ENCODE data around the gene DNAI1.

The DNAI1 gene

DNA sequence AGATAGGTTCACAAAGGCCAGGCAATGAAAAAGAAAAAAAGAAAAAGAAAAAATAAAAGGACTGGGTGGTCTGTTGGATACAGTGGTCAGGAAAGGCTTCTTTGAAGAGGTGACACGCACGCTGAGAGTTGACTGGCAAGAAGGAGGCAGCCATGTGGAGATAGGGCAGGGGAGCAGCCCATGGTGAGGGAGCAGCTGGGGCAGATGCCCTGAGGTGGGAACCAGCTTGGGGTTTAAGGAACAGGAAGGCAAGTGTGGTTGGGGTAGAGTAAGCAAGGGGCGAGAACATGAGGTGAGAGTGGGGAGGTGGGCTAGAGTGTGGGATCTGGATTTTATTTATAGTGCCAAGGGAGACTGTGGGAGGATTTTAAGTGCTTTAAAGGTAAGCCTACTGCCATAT is 57.4 kb downstream of the DNAI1 start:
- H3K79me1 ChIP-seq (replicated peaks; ENCODE audit: low read length, poor library complexity, severe bottlenecking): no peaks in the 10 kb centered on the region
- no peak overlapping the region for H4K8ac ChIP-seq (ENCODE audit: low read length)
- no peak overlapping the region for H3K23ac ChIP-seq (ENCODE audit: low read length in 2 of 2)
- no peaks in the 10 kb centered on the region for H3K36me3 ChIP-seq (ENCODE audit: control insufficient read depth in 1 of 2, insufficient read depth in 2 of 2, low read depth in 1 of 2, low read length in 2 of 2)
- no peak overlapping the region for H2BK15ac ChIP-seq (ENCODE audit: low read depth, poor library complexity, severe bottlenecking)
- H3K9ac ChIP-seq (ENCODE audit: low read length): no peak overlapping the region
- H2BK120ac ChIP-seq (ENCODE audit: low read depth, low read length): no peak overlapping the region
- H2AFZ ChIP-seq (ENCODE audit: low read depth, low read length): no peak overlapping the region
- no peak overlapping the region for H3K4me3 ChIP-seq (ENCODE audit: insufficient read depth in 1 of 2, low read depth in 1 of 2, low read length in 2 of 2)
- no peak overlapping the region for H3K27ac ChIP-seq (ENCODE audit: low read length, poor library complexity, severe bottlenecking)
- H3K4me2 ChIP-seq (ENCODE audit: low read length, poor library complexity, severe bottlenecking): no peak overlapping the region
- no peak overlapping the region for H2BK5ac ChIP-seq (ENCODE audit: low read depth, low read length, poor library complexity, severe bottlenecking)
- no peaks in the 10 kb centered on the region for H3K9me3 ChIP-seq (ENCODE audit: control insufficient read depth, low read length)
- H3K18ac ChIP-seq (ENCODE audit: low read depth in 1 of 2, low read length in 2 of 2): no peak overlapping the region
- H3K14ac ChIP-seq (ENCODE audit: low read length in 2 of 2): no peak overlapping the region
- H3K4ac ChIP-seq (ENCODE audit: low read depth in 1 of 2, low read length in 2 of 2): no peak overlapping the region
- peaks cover 36 to 77% of the 10 kb centered on the region in 2 experiments for H3K27me3 ChIP-seq (ENCODE audit: control insufficient read depth in 1 of 2, insufficient read depth in 1 of 2, low read length in 2 of 2)
- no peak overlapping the region for H2AK5ac ChIP-seq (ENCODE audit: low read length, severe bottlenecking)
- DNase-seq: no peak
- H4K91ac ChIP-seq (ENCODE audit: low read length): no peak overlapping the region
- no peaks in the 10 kb centered on the region for H3K4me1 ChIP-seq (ENCODE audit: control insufficient read depth, insufficient read depth, low read depth, low read length)
- no peak overlapping the region for H2BK12ac ChIP-seq (ENCODE audit: low read length in 2 of 2)
- WGBS: 92% methylated on average over 3 of the region's 3 CpGs

GRCh38 chr9:34517185-34517584 is 58.6 kb downstream of the DNAI1 start:
- Histone ChIP-seq H2BK5ac (ENCODE audit: low read depth, low read length, poor library complexity, severe bottlenecking) (no peak overlapping the region), H4K8ac (ENCODE audit: low read length) (no peak overlapping the region), H3K9ac (ENCODE audit: low read length) (no peak overlapping the region), H2BK15ac (ENCODE audit: low read depth, poor library complexity, severe bottlenecking) (no peak overlapping the region), H3K27me3 (ENCODE audit: control insufficient read depth in 1 of 2, insufficient read depth in 1 of 2, low read length in 2 of 2) (peaks cover 42 to 77% of the 10 kb centered on the region in 2 experiments), H3K4me1 (ENCODE audit: control insufficient read depth, insufficient read depth, low read depth, low read length) (no peaks in the 10 kb centered on the region), H2AK5ac (ENCODE audit: low read length, severe bottlenecking) (no peak overlapping the region), H3K36me3 (ENCODE audit: control insufficient read depth in 1 of 2, insufficient read depth in 2 of 2, low read depth in 1 of 2, low read length in 2 of 2) (no peaks in the 10 kb centered on the region), H3K4me2 (ENCODE audit: low read length, poor library complexity, severe bottlenecking) (no peak overlapping the region), H3K27ac (ENCODE audit: low read length, poor library complexity, severe bottlenecking) (no peak overlapping the region), H3K9me3 (ENCODE audit: control insufficient read depth, low read length) (no peaks in the 10 kb centered on the region), H2BK12ac (ENCODE audit: low read length in 2 of 2) (no peak overlapping the region), H2AFZ (ENCODE audit: low read depth, low read length) (no peak overlapping the region), H3K4me3 (ENCODE audit: insufficient read depth in 1 of 2, low read depth in 1 of 2, low read length in 2 of 2) (no peak overlapping the region), H3K23ac (ENCODE audit: low read length in 2 of 2) (no peak overlapping the region), H3K79me1 (replicated peaks; ENCODE audit: low read length, poor library complexity, severe bottlenecking) (no peaks in the 10 kb centered on the region), H3K4ac (ENCODE audit: low read depth in 1 of 2, low read length in 2 of 2) (no peak overlapping the region), H3K18ac (ENCODE audit: low read depth in 1 of 2, low read length in 2 of 2) (no peak overlapping the region), H4K91ac (ENCODE audit: low read length) (no peak overlapping the region), H3K14ac (ENCODE audit: low read length in 2 of 2) (no peak overlapping the region), H2BK120ac (ENCODE audit: low read depth, low read length) (no peak overlapping the region)
- 86% methylated on average over 7 of the region's 7 CpGs for WGBS
- no peak for DNase-seq

GRCh38 chr9:34518110-34518616 is 59.6 kb downstream of the DNAI1 start:
- Histone ChIP-seq H3K36me3 (ENCODE audit: control insufficient read depth in 1 of 2, insufficient read depth in 2 of 2, low read depth in 1 of 2, low read length in 2 of 2) (no peaks in the 10 kb centered on the region), H3K4me2 (ENCODE audit: low read length, poor library complexity, severe bottlenecking) (no peak overlapping the region), H2BK5ac (ENCODE audit: low read depth, low read length, poor library complexity, severe bottlenecking) (no peak overlapping the region), H3K9ac (ENCODE audit: low read length) (no peak overlapping the region), H3K4me1 (ENCODE audit: control insufficient read depth, insufficient read depth, low read depth, low read length) (peaks cover 5% of the 10 kb centered on the region), H3K27ac (ENCODE audit: low read length, poor library complexity, severe bottlenecking) (no peak overlapping the region), H2AK5ac (ENCODE audit: low read length, severe bottlenecking) (no peak overlapping the region), H3K18ac (ENCODE audit: low read depth in 1 of 2, low read length in 2 of 2) (no peak overlapping the region), H3K23ac (ENCODE audit: low read length in 2 of 2) (no peak overlapping the region), H3K4me3 (ENCODE audit: insufficient read depth in 1 of 2, low read depth in 1 of 2, low read length in 2 of 2) (no peak overlapping the region), H2BK12ac (ENCODE audit: low read length in 2 of 2) (no peak overlapping the region), H4K8ac (ENCODE audit: low read length) (no peak overlapping the region), H2AFZ (ENCODE audit: low read depth, low read length) (no peak overlapping the region), H3K4ac (ENCODE audit: low read depth in 1 of 2, low read length in 2 of 2) (no peak overlapping the region), H3K79me1 (replicated peaks; ENCODE audit: low read length, poor library complexity, severe bottlenecking) (no peaks in the 10 kb centered on the region), H3K14ac (ENCODE audit: low read length in 2 of 2) (no peak overlapping the region), H3K27me3 (ENCODE audit: control insufficient read depth in 1 of 2, insufficient read depth in 1 of 2, low read length in 2 of 2) (peaks cover 46 to 71% of the 10 kb centered on the region in 2 experiments), H2BK120ac (ENCODE audit: low read depth, low read length) (no peak overlapping the region), H2BK15ac (ENCODE audit: low read depth, poor library complexity, severe bottlenecking) (no peak overlapping the region), H3K9me3 (ENCODE audit: control insufficient read depth, low read length) (no peaks in the 10 kb centered on the region), H4K91ac (ENCODE audit: low read length) (no peak overlapping the region)
- no peak for DNase-seq
- WGBS: 83% methylated on average over 6 of the region's 6 CpGs

DNA sequence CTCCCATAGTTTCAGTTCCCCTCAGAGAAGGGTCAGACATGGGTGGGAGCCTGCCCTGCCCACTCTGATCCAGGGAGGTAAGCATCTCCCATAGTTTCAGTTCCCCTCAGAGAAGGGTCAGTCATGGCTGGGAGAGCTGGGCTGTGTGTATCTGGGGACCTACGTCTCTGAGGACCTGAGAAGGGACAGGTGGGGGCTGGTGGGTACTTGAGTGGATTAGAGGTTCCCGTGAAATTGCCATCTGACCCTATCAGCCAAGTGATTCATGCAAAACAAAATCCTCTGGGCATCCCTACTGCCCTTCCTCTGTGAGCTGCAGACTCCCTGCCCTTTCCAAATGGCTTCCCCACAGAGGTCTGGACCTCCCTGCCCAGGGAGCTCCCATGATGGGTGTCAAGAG is 60.3 kb downstream of the DNAI1 start:
- peaks cover 10% of the 10 kb centered on the region for H3K4me1 ChIP-seq (ENCODE audit: control insufficient read depth, insufficient read depth, low read depth, low read length)
- no peak overlapping the region for H3K23ac ChIP-seq (ENCODE audit: low read length in 2 of 2)
- H4K91ac ChIP-seq (ENCODE audit: low read length): no peak overlapping the region
- no peak for DNase-seq
- no peaks in the 10 kb centered on the region for H3K79me1 ChIP-seq (replicated peaks; ENCODE audit: low read length, poor library complexity, severe bottlenecking)
- no peaks in the 10 kb centered on the region for H3K9me3 ChIP-seq (ENCODE audit: control insufficient read depth, low read length)
- no peak overlapping the region for H2BK15ac ChIP-seq (ENCODE audit: low read depth, poor library complexity, severe bottlenecking)
- H3K4me2 ChIP-seq (ENCODE audit: low read length, poor library complexity, severe bottlenecking): no peak overlapping the region
- WGBS: 100% methylated on average over 2 of the region's 2 CpGs
- H2BK12ac ChIP-seq (ENCODE audit: low read length in 2 of 2): no peak overlapping the region
- no peak overlapping the region for H3K18ac ChIP-seq (ENCODE audit: low read depth in 1 of 2, low read length in 2 of 2)
- peaks cover 51 to 70% of the 10 kb centered on the region in 2 experiments for H3K27me3 ChIP-seq (ENCODE audit: control insufficient read depth in 1 of 2, insufficient read depth in 1 of 2, low read length in 2 of 2)
- H3K4ac ChIP-seq (ENCODE audit: low read depth in 1 of 2, low read length in 2 of 2): no peak overlapping the region
- no peaks in the 10 kb centered on the region for H3K36me3 ChIP-seq (ENCODE audit: control insufficient read depth in 1 of 2, insufficient read depth in 2 of 2, low read depth in 1 of 2, low read length in 2 of 2)
- no peak overlapping the region for H3K4me3 ChIP-seq (ENCODE audit: insufficient read depth in 1 of 2, low read depth in 1 of 2, low read length in 2 of 2)
- H2AFZ ChIP-seq (ENCODE audit: low read depth, low read length): no peak overlapping the region
- H2BK120ac ChIP-seq (ENCODE audit: low read depth, low read length): no peak overlapping the region
- H2BK5ac ChIP-seq (ENCODE audit: low read depth, low read length, poor library complexity, severe bottlenecking): no peak overlapping the region
- no peak overlapping the region for H3K14ac ChIP-seq (ENCODE audit: low read length in 2 of 2)
- no peak overlapping the region for H2AK5ac ChIP-seq (ENCODE audit: low read length, severe bottlenecking)
- H3K27ac ChIP-seq (ENCODE audit: low read length, poor library complexity, severe bottlenecking): no peak overlapping the region
- no peak overlapping the region for H4K8ac ChIP-seq (ENCODE audit: low read length)
- H3K9ac ChIP-seq (ENCODE audit: low read length): no peak overlapping the region
